Measurements from ENCODE around the gene SCUBE2.
"Not testable (repeated sequence)": the region's sequence is repeated elsewhere in the genome, so short reads cannot be mapped to it uniquely, and the experiment has no call there.

The SCUBE2 gene

GRCh38 chr11:8979365-8979764, 112.0 kb downstream of the SCUBE2 start:
- not testable (repeated sequence) for H3K27me3 Mint-ChIP-seq; H3K36me3 Mint-ChIP-seq; ATAC-seq (replicated peaks); H3K4me3 Mint-ChIP-seq; DNase-seq; H3K4me1 Mint-ChIP-seq; H3K27ac Mint-ChIP-seq; H3K9me3 Mint-ChIP-seq

- DNase-seq (no peak), ATAC-seq (replicated peaks) (no peak)
- H3K4me3 Mint-ChIP-seq = no peak overlapping the region
- no peaks in the 10 kb centered on the region for H3K9me3 Mint-ChIP-seq
- no peak overlapping the region for H3K27ac Mint-ChIP-seq
- no peaks in the 10 kb centered on the region for H3K4me1 Mint-ChIP-seq
- peaks cover 2 to 3% of the 10 kb centered on the region in 2 donors for H3K36me3 Mint-ChIP-seq
- no peaks in the 10 kb centered on the region for H3K27me3 Mint-ChIP-seq
Measured at GRCh38 chr11:8973121-8973520, 118.3 kb downstream of the SCUBE2 start.

- ATAC-seq (replicated peaks) = no peak
- Mint-ChIP-seq H3K4me3 (no peak overlapping the region), H3K27me3 (no peaks in the 10 kb centered on the region), H3K36me3 (peaks cover 2 to 8% of the 10 kb centered on the region in 2 donors), H3K27ac (no peak overlapping the region), H3K4me1 (peaks cover 3 to 5% of the 10 kb centered on the region in 2 donors), H3K9me3 (no peaks in the 10 kb centered on the region)
- DNase-seq = no peak
Measured at GRCh38 chr11:8971924-8972316, 119.5 kb downstream of the SCUBE2 start.

- no peak overlapping the region for H3K4me3 Mint-ChIP-seq
- no peaks in the 10 kb centered on the region for H3K9me3 Mint-ChIP-seq
- H3K27ac Mint-ChIP-seq = no peak overlapping the region
- ATAC-seq (replicated peaks) (no peak), DNase-seq (no peak)
- no peaks in the 10 kb centered on the region for H3K27me3 Mint-ChIP-seq
- peaks cover 8 to 10% of the 10 kb centered on the region in 2 donors for H3K4me1 Mint-ChIP-seq
- H3K36me3 Mint-ChIP-seq = peaks cover 2 to 8% of the 10 kb centered on the region in 2 donors
Measured at GRCh38 chr11:8971196-8971923, 120.0 kb downstream of the SCUBE2 start.
